Hepatocyte (in vitro differentiated cells): Measurements from ENCODE around the gene WSCD1.

Source experiments
- CTCF ChIP-seq: fragments of 200-600 bp; sonication (generic); IDR thresholded peaks from 2 replicates; pipeline ENCODE4 v1.5.1; 2016; ENCODE audit warnings: antibody characterized with exemption, mild to moderate bottlenecking; ENCODE audit not compliant: poor library complexity
- EZH2 ChIP-seq: fragments of 200-600 bp; sonication (generic); IDR thresholded peaks from 2 replicates; pipeline ENCODE4 v1.6.1; 2016; ENCODE audit warnings: antibody characterized with exemption, mild to moderate bottlenecking, borderline replicate concordance

- TF ChIP-seq EZH2 (no peak), CTCF (no peak)
These were observed 56.6 kb downstream of the WSCD1 start for GRCh38 chr17:6126768-6127167.
